Heart right ventricle (tissue), 16 donors: ENCODE results near the gene DIRAS1. TPM values are rescaled to one million over a fixed set of nuclear protein-coding genes. Genes with fewer than 3 reads are reported as not detected.

ENCODE experiments used
- ATAC-seq, 8 donors: fragments of 200-7000 bp; cut with Tn5 transposase; one replicate each; pipeline ENCODE4 v1.9.1; 2020; ENCODE audit warnings: mild to moderate bottlenecking in 8 of 8, moderate library complexity in 8 of 8, moderate number of reproducible peaks in 1 of 8
- DNase-seq, 2 donors: peaks; one replicate each; pipeline ENCODE4 v3.0.0-alpha.2; 2020
- H3K27ac ChIP-seq, 10 donors: fragments of 200-600 bp; sonication (generic) in 2 of 10; one replicate each; pipeline versions ENCODE4 v1.5.0 to v1.8.0; 2020 to 2022; ENCODE audit warnings: mild to moderate bottlenecking in 3 of 10
- H3K27me3 ChIP-seq, 7 donors: fragments of 200-600 bp; one replicate each; pipeline ENCODE4 v1.8.0; 2021 to 2022; ENCODE audit warnings: mild to moderate bottlenecking in 2 of 7
- H3K36me3 ChIP-seq, 9 donors: fragments of 200-600 bp; sonication (generic) in 1 of 9; one replicate each; pipeline versions ENCODE4 v1.5.0 to v1.8.0; 2020 to 2022; ENCODE audit warnings: mild to moderate bottlenecking in 2 of 9
- H3K4me1 ChIP-seq, 9 donors: fragments of 200-600 bp; sonication (generic) in 1 of 9; one replicate each; pipeline versions ENCODE4 v1.5.0 to v1.8.0; 2020 to 2022; ENCODE audit warnings: mild to moderate bottlenecking in 4 of 9
- H3K4me3 ChIP-seq, 10 donors: fragments of 200-600 bp; sonication (generic) in 2 of 10; one replicate each; pipeline versions ENCODE4 v1.5.0 to v1.8.0; 2020 to 2022; ENCODE audit warnings: mild to moderate bottlenecking in 7 of 10, moderate library complexity in 2 of 10
- H3K9me3 ChIP-seq, 11 donors: fragments of 200-600 bp in 10 of 11; sonication (generic) in 2 of 11; one replicate each; pipeline versions ENCODE4 v1.5.0 to v1.8.0; 2013 to 2022; ENCODE audit warnings: mild to moderate bottlenecking in 2 of 11, control low read depth in 1 of 11, moderate library complexity in 1 of 11
- WGBS, 2 donors: extraction: QIAGEN DNeasy Blood & Tissue Kit; methylation state at CpG; one replicate each; pipeline ENCODE4 v1.1.7; 2013; ENCODE audit warnings: inconsistent platforms in 1 of 2; 5-methylcytosine and 5-hydroxymethylcytosine counted together
- intact Hi-C, 10 donors: fragments of 100-400 bp; cut with DNase I; formaldehyde crosslinking; loops; one replicate each; pipeline versions ENCODE4 v1.11.1 to v1.14.2; 2022
- polyA plus RNA-seq, 2 donors: library from polyadenylated mRNA; stranded (reverse); fragments of 200-250 nt; gene quantifications; one replicate each; pipeline ENCODE4 v1.2.3, GENCODE V29; 2013
- total RNA-seq, 10 donors: library from RNA; stranded (reverse); fragmentation: NEBNext Ultra II Directional in 3 of 10; extraction: Animal tissue kit (Norgen Biotek cat#: 25700) in 3 of 10; gene quantifications; one replicate each; pipeline versions ENCODE4 v1.2.1 to v1.2.4, GENCODE V29; 2021 to 2023
- TF ChIP-seq, protein P1 (sequence below), 9 donors: fragments of 200-600 bp; sonication (generic) in 2 of 9; IDR thresholded peaks; one replicate each; pipeline versions ENCODE4 v1.5.0 to v1.8.0; 2021 to 2022; ENCODE audit warnings: antibody characterized with exemption in 9 of 9, mild to moderate bottlenecking in 5 of 9, moderate library complexity in 1 of 9
- donor health status: Arrhythmogenic right ventricular cardiomyopathy.
- donor health status: ischemic (EF 13 %, LVEDD 7.1; RV severe dilation, severe dysfunction).
- donor health status: healthy with polysubstance abuse.
- donor health status: DM: no; HTN: yes; CAD: no.
- donor health status: DM: no; HTN: no; CAD: no.
- donor health status: ischemic (EF 25% LVEDD 6.9; RV normal size, moderate dysfunction).
- donor health status: ischemic (EF 25% LVEDD 5.7; RV mildly dilated, moderate dysfunction).
- donor health status: healthy.
- donor health status: DM: yes; HTN: yes; CAD: no.
- donor health status: Ischemic cardiomyopathy.
- donor health status: ischemic (EF 35%, LVEDD 5.7; RV mildly dilated, moderate dysfunction).
- donor health status: nonischemic (EF 11% LVEDD 7.7; RV severe dilation, severe dysfunction).
- donor health status: DM: yes; HTN: yes; CAD: no.
- donor health status: PGD.
- donor health status: ischemic (EF 29% LVEDD 5.4; RV normal size, mild dysfunction).
- donor health status: nonischemic (EF 23%, LVEDD 6.1; RV moderate dilation, normal function).

The DIRAS1 gene
- total and polyA plus RNA-seq, 12 donors = 63.7 to 381 (median 157) TPM

GRCh38 chr19:2711172-2711874 is 9.8 kb downstream of the DIRAS1 start:
- DNase-seq = no peak
- H3K4me3 ChIP-seq = no peak overlapping the region
- peaks cover 0 to 3% (median 0%) of the 10 kb centered on the region in 7 donors for H3K27me3 ChIP-seq
- ATAC-seq = peak in 1 of 8 donors; percentile 7
- H3K27ac ChIP-seq = no peak overlapping the region
- H3K9me3 ChIP-seq = peaks cover 0 to 17% (median 4%) of the 10 kb centered on the region in 11 donors
- H3K4me1 ChIP-seq = peaks cover 0 to 7% (median 0%) of the 10 kb centered on the region in 9 donors
- 66 to 69% methylated on average over 17 of the region's 17 CpGs for WGBS, 2 donors
- peaks cover 0 to 2% (median 0%) of the 10 kb centered on the region in 9 donors for H3K36me3 ChIP-seq
- TF ChIP-seq, protein P1, sequence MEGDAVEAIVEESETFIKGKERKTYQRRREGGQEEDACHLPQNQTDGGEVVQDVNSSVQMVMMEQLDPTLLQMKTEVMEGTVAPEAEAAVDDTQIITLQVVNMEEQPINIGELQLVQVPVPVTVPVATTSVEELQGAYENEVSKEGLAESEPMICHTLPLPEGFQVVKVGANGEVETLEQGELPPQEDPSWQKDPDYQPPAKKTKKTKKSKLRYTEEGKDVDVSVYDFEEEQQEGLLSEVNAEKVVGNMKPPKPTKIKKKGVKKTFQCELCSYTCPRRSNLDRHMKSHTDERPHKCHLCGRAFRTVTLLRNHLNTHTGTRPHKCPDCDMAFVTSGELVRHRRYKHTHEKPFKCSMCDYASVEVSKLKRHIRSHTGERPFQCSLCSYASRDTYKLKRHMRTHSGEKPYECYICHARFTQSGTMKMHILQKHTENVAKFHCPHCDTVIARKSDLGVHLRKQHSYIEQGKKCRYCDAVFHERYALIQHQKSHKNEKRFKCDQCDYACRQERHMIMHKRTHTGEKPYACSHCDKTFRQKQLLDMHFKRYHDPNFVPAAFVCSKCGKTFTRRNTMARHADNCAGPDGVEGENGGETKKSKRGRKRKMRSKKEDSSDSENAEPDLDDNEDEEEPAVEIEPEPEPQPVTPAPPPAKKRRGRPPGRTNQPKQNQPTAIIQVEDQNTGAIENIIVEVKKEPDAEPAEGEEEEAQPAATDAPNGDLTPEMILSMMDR (IDR thresholded peaks at IDR 0.05) = no peak
- intact Hi-C loops = loop anchor here in 1 of 10 donors (5.0 kb wide), 1 partner anchor 59 kb away; no protein-coding TSS in a partner anchor

DNA sequence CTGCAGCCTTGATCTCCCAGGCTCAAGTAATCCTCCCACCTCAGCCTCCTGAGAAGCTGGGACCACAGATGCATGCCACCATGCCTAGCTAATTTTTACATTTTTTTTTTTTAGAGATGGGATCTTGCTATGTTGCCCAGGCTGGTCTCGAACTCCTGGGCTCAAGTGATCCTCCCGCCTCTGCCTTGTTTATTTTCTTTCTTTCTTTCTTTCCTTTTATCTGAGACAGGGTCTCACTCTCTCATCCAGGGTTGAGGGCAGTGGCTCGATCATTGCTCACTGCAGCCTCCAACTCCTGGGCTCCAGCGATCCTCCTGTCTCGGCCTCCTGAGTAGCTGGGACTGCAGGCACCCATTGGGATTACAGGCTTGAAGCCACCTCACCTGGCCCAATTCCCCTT is 14.9 kb downstream of the DIRAS1 start:
- H3K27me3 ChIP-seq = peaks cover 0 to 10% (median 0%) of the 10 kb centered on the region in 7 donors
- TF ChIP-seq, protein P1 (IDR thresholded peaks at IDR 0.05) = no peak
- DNase-seq = no peak
- no peak overlapping the region for H3K27ac ChIP-seq
- H3K4me1 ChIP-seq = peaks cover 0 to 11% (median 4%) of the 10 kb centered on the region in 9 donors
- 96 to 100% methylated on average over 5 of the region's 5 CpGs for WGBS, 2 donors
- ATAC-seq = no peak
- no peaks in the 10 kb centered on the region for H3K36me3 ChIP-seq
- H3K4me3 ChIP-seq = no peak overlapping the region
- no peaks in the 10 kb centered on the region for H3K9me3 ChIP-seq
- intact Hi-C loops = no loop called here

DNA sequence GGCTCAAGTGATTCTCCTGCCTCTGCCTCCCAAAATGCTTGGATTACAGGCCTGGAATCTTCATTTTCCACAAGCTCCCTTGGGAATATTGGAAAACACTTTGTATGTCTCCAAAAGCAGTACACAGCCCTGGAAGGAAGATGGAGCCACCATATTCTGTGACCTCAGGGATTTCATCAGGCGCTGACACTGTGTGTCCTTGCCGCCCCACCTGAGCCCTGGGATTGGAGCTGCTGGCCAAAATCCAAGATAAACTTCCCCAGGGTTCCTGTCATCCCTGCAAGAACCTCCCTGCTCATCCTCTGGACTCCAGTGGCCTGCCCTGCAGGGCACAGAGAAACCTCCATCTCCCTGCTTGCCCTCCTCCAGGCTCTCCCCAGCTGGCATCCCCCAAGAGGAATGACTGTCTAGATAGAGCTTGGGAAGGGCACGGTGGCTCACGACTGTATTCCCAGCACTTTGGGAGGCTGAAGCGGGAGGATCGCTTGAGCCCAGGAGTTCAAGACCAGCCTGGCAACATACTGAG is 17.4 kb downstream of the DIRAS1 start:
- peaks cover 0 to 10% (median 0%) of the 10 kb centered on the region in 7 donors for H3K27me3 ChIP-seq
- no peak for ATAC-seq
- H3K9me3 ChIP-seq = no peaks in the 10 kb centered on the region
- intact Hi-C loops = loop anchor here in 1 of 10 donors (5.0 kb wide), 1 partner anchor 41 kb away; no protein-coding TSS in a partner anchor
- H3K27ac ChIP-seq = no peak overlapping the region
- H3K4me3 ChIP-seq = no peak overlapping the region
- 61 to 67% methylated on average over 6 of the region's 6 CpGs for WGBS, 2 donors
- TF ChIP-seq, protein P1 (IDR thresholded peaks at IDR 0.05) = no peak
- no peak for DNase-seq
- peaks cover 0 to 13% (median 4%) of the 10 kb centered on the region in 9 donors for H3K4me1 ChIP-seq
- no peaks in the 10 kb centered on the region for H3K36me3 ChIP-seq

DNA sequence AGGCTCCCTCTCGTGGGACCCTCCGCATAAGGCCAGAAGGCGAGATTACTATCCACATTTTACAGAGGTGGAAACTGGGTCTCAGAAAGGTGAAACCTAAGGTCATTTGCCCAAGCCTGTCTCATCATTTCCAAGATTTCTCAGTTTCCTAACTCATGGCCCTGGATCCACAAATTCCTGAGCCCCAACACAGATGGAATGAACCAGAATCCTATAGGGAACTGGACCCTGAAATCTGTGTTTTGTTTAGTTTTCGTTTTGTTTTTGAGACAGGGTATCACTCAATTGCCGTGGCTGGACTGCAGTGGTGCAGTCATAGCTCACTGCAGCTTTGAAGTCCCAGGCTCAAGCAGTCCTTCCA is 18.1 kb downstream of the DIRAS1 start:
- Histone ChIP-seq H3K36me3 (no peaks in the 10 kb centered on the region), H3K9me3 (no peaks in the 10 kb centered on the region), H3K27me3 (peaks cover 0 to 10% (median 0%) of the 10 kb centered on the region in 7 donors), H3K4me1 (peaks cover 0 to 13% (median 4%) of the 10 kb centered on the region in 9 donors), H3K4me3 (peak overlapping the region in 8 of 10 donors; percentile 10 to 58 (median 33)), H3K27ac (no peak overlapping the region)
- intact Hi-C loops = loop anchor here in 1 of 10 donors (5.0 kb wide), 1 partner anchor 41 kb away; no protein-coding TSS in a partner anchor
- ATAC-seq = no peak
- 79% methylated on average over 5 of the region's 5 CpGs for WGBS, 2 donors
- DNase-seq = no peak
- TF ChIP-seq, protein P1 (IDR thresholded peaks at IDR 0.05) = no peak
